HepG2 (cell line): ENCODE measurements around the gene KLHL40. TPM values are rescaled to one million over a fixed set of nuclear protein-coding genes. Genes with fewer than 3 reads are reported as not detected.

Source experiments
- ATAC-seq: fragments of 200-7000 bp; cut with Tn5 transposase; 3 replicates; pipeline ENCODE4 v1.9.1; 2020; ENCODE audit warnings: mild to moderate bottlenecking, moderate library complexity
- BruUV-seq: library from RNA; stranded (reverse); fragments of 400-500 nt; replicated peaks from 2 replicates; lab custom pipeline; 2021; lab: Mats Ljungman, UMichigan
- CTCF ChIA-PET: fragments of 300-600 bp; formaldehyde crosslinking; extraction: SDS; loops from one replicate; lab custom pipeline; 2021; ENCODE audit warnings: low total read pairs, inconsistent platforms, low intra/inter-chr PET ratio; lab: Yijun Ruan, JAX
- POLR2A ChIA-PET: fragments of 350-600 bp; sonication (Branson Sonifier 250); formaldehyde crosslinking; loops from one replicate; lab custom pipeline; 2020; ENCODE audit warnings: antibody characterized with exemption, inconsistent platforms; lab: Yijun Ruan, JAX
- DNase-seq: peaks from one replicate; pipeline ENCODE4 v3.0.0-alpha.2; 2015; ENCODE audit warnings: low spot score
- FAIRE-seq: peaks from 3 replicates; lab custom pipeline; 2011; peaks lifted over from hg19 to GRCh38; lab: Jason Lieb, UNC
- H2AFZ ChIP-seq: one replicate; pipeline ENCODE4 v1.6.1; 2011; ENCODE audit warnings: low read length, inconsistent platforms
- H3K27ac ChIP-seq: fragments of 300-600 bp; 3 replicates; pipeline ENCODE4 v1.8.0; 2011; ENCODE audit warnings: mixed run types, mild to moderate bottlenecking, mixed read lengths, low read length, inconsistent platforms; ENCODE audit not compliant: insufficient read depth; ENCODE audit errors: extremely low read length
- H3K27me3 ChIP-seq, 2 experiments: fragments of 200-600 bp in 1 of 2; 2 replicates in 1 of 2; 3 replicates in 1 of 2; pipeline versions ENCODE4 v1.6.0 to v1.8.0; 2011; ENCODE audit warnings: low read length in 2 of 2, mild to moderate bottlenecking in 2 of 2, moderate library complexity in 2 of 2, inconsistent platforms in 1 of 2; ENCODE audit not compliant: insufficient read depth in 2 of 2, control insufficient read depth in 1 of 2
- H3K36me3 ChIP-seq, 2 experiments: fragments of 200-600 bp in 1 of 2; replicated peaks in 1 of 2; 2 replicates in 1 of 2; 3 replicates in 1 of 2; pipeline versions ENCODE4 v1.5.1 to v1.8.0; 2011; ENCODE audit warnings: low read length in 2 of 2, inconsistent platforms in 1 of 2; ENCODE audit not compliant: insufficient read depth in 2 of 2, control insufficient read depth in 1 of 2
- H3K4me1 ChIP-seq: 2 replicates; pipeline ENCODE4 v1.5.1; 2012; ENCODE audit warnings: low read length, inconsistent platforms; ENCODE audit not compliant: insufficient read depth
- H3K4me2 ChIP-seq: 2 replicates; pipeline ENCODE4 v1.6.0; 2011; ENCODE audit warnings: low read depth, low read length, inconsistent platforms
- H3K4me3 ChIP-seq, 3 experiments: fragments of 200-600 bp in 1 of 3; sonication (generic), shearing (Covaris generic) in 1 of 3; replicated peaks in 1 of 3; 2 replicates each; pipeline ENCODE4 v1.5.1; 2011 to 2016; ENCODE audit warnings: low read length in 3 of 3, inconsistent platforms in 2 of 3, low read depth in 2 of 3, mild to moderate bottlenecking in 2 of 3, control low read depth in 1 of 3, mixed read lengths in 1 of 3; ENCODE audit not compliant: insufficient read depth in 1 of 3
- H3K79me2 ChIP-seq: one replicate; pipeline ENCODE4 v1.6.1; 2011; ENCODE audit warnings: low read length, inconsistent platforms; ENCODE audit not compliant: insufficient read depth
- H3K9ac ChIP-seq: 2 replicates; pipeline ENCODE4 v1.6.0; 2011; ENCODE audit warnings: mild to moderate bottlenecking, low read depth, low read length, inconsistent platforms; ENCODE audit not compliant: insufficient read depth
- H3K9me3 ChIP-seq: 2 replicates; pipeline ENCODE4 v1.5.1; 2012; ENCODE audit warnings: mild to moderate bottlenecking, low read length
- H4K20me1 ChIP-seq: 2 replicates; pipeline ENCODE4 v1.6.0; 2011; ENCODE audit warnings: inconsistent platforms, mild to moderate bottlenecking, low read length, moderate library complexity; ENCODE audit not compliant: insufficient read depth
- BATF2 ChIP-seq: sonication (generic); formaldehyde crosslinking; IDR thresholded peaks from 2 replicates; pipeline ENCODE4 v1.8.0; 2022; ENCODE audit warnings: mild to moderate bottlenecking, missing genetic modification reagents, moderate library complexity
- FLYWCH1 ChIP-seq: sonication (generic); formaldehyde crosslinking; IDR thresholded peaks from 2 replicates; pipeline ENCODE4 v1.8.1; 2023; ENCODE audit warnings: mild to moderate bottlenecking, missing genetic modification reagents
- SMARCE1 ChIP-seq: fragments of 450-650 bp; IDR thresholded peaks from 2 replicates; pipeline ENCODE4 v1.6.1; 2017; ENCODE audit warnings: borderline replicate concordance
- YEATS4 ChIP-seq: sonication (generic); formaldehyde crosslinking; IDR thresholded peaks from 2 replicates; pipeline ENCODE4 v1.4.0; 2020; ENCODE audit warnings: missing genetic modification reagents, borderline replicate concordance
- ZBTB39 ChIP-seq: sonication (generic); formaldehyde crosslinking; IDR thresholded peaks from 2 replicates; pipeline ENCODE4 v1.5.0; 2020; ENCODE audit warnings: missing genetic modification reagents
- ZFP36L1 ChIP-seq: sonication (generic); formaldehyde crosslinking; IDR thresholded peaks from 2 replicates; pipeline ENCODE4 v1.8.0; 2022; ENCODE audit warnings: mild to moderate bottlenecking, missing genetic modification reagents, moderate library complexity
- ZNF780A ChIP-seq: sonication (generic); formaldehyde crosslinking; IDR thresholded peaks from 2 replicates; pipeline ENCODE4 v1.8.0; 2022; ENCODE audit warnings: mild to moderate bottlenecking, missing genetic modification reagents, moderate library complexity
- ZNF800 ChIP-seq: sonication (generic); formaldehyde crosslinking; IDR thresholded peaks from 2 replicates; pipeline ENCODE4 v1.4.0; 2020; ENCODE audit warnings: missing genetic modification reagents
- ZNF839 ChIP-seq: sonication (generic); formaldehyde crosslinking; IDR thresholded peaks from 2 replicates; pipeline ENCODE4 v1.4.0; 2020; ENCODE audit warnings: missing genetic modification reagents, mild to moderate bottlenecking, borderline replicate concordance
- ZSCAN20 ChIP-seq: sonication (generic); formaldehyde crosslinking; IDR thresholded peaks from 2 replicates; pipeline ENCODE4 v1.4.0; 2020; ENCODE audit warnings: missing genetic modification reagents, mild to moderate bottlenecking, borderline replicate concordance
- WGBS: methylation state at CpG from one replicate; pipeline ENCODE4 v1.1.6; 2017; ENCODE audit warnings: low lambda C conversion rate; 5-methylcytosine and 5-hydroxymethylcytosine counted together
- in situ Hi-C: cut with HindIII; loops from 2 replicates; pipeline ENCODE4 v1.10.0; 2017; ENCODE audit warnings: low pct_unique_long_range_greater_than_20kb; ENCODE audit not compliant: extremely low pct_ligation_motif_present
- intact Hi-C: fragments of 100-400 bp; cut with micrococcal nuclease; formaldehyde crosslinking; loops from one replicate; pipeline ENCODE4 v1.10.0; 2022; ENCODE audit not compliant: unreplicated experiment
- polyA plus RNA-seq, 8 experiments: library from polyadenylated mRNA; depleted of rRNA in 3 of 8; stranded (reverse) in 7 of 8; unstranded in 1 of 8; fragments of >200 nt; fragmentation: Illumina TruSeq in 4 of 8; extraction: Trizol in 4 of 8; gene quantifications; 2 replicates each; pipeline versions ENCODE4 v1.2.1 to v1.2.3, GENCODE V29; 2011 to 2016; ENCODE audit warnings: low read depth in 4 of 8, missing spikeins in 1 of 8, mixed read lengths in 1 of 8; ENCODE audit not compliant: insufficient read depth in 1 of 8
- total RNA-seq, 5 experiments: library from RNA; depleted of rRNA; stranded (reverse); fragments of >200 nt; fragmentation: Illumina TruSeq; extraction: Trizol; gene quantifications; 2 replicates each; pipeline ENCODE4 v1.2.3, GENCODE V29; 2016; ENCODE audit warnings: low read depth in 1 of 5
- TF ChIP-seq, protein P1 (sequence below): sonication (generic); formaldehyde crosslinking; IDR thresholded peaks from 2 replicates; pipeline ENCODE4 v1.5.0; 2020; ENCODE audit warnings: missing genetic modification reagents, mild to moderate bottlenecking, borderline replicate concordance

The KLHL40 gene
- total and polyA plus RNA-seq, 2 of the 13 experiments (the other 11 are each of a cell fraction or from before 2014, with no cell fraction given) = not detected

- in situ Hi-C loops (no loop called here), intact Hi-C loops (no loop called here)
- DNase-seq (no peak), ATAC-seq (no peak), FAIRE-seq (no peak)
- no peaks in the 10 kb centered on the region for H3K9me3 ChIP-seq
- H2AFZ ChIP-seq = no peak overlapping the region
- peaks cover 31 to 82% of the 10 kb centered on the region in 2 experiments for H3K36me3 ChIP-seq
- no peaks in the 10 kb centered on the region for H3K79me2 ChIP-seq
- H3K4me1 ChIP-seq = no peaks in the 10 kb centered on the region
- no peaks in the 10 kb centered on the region for H3K27me3 ChIP-seq
- WGBS = 88% methylated on average over 6 of the region's 6 CpGs
- no TSS peak for BruUV-seq
- no peak overlapping the region for H3K27ac ChIP-seq
- no peak for TF ChIP-seq ZNF780A (CRISPR knock-in tag)
- TF ChIP-seq FLYWCH1 (CRISPR knock-in tag) = no peak
- no peak for TF ChIP-seq ZNF839 (CRISPR knock-in tag)
- TF ChIP-seq SMARCE1 = no peak
- TF ChIP-seq ZSCAN20 = no peak
- TF ChIP-seq, protein P1, sequence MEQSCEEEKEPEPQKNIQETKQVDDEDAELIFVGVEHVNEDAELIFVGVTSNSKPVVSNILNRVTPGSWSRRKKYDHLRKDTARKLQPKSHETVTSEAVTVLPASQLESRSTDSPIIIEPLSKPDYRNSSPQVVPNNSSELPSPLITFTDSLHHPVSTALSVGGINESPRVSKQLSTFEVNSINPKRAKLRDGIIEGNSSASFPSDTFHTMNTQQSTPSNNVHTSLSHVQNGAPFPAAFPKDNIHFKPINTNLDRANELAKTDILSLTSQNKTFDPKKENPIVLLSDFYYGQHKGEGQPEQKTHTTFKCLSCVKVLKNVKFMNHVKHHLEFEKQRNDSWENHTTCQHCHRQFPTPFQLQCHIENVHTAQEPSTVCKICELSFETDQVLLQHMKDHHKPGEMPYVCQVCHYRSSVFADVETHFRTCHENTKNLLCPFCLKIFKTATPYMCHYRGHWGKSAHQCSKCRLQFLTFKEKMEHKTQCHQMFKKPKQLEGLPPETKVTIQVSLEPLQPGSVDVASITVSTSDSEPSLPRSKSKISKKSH (CRISPR knock-in tag) = no peak
- no peak for TF ChIP-seq YEATS4 (CRISPR knock-in tag)
- no peak for TF ChIP-seq BATF2
- TF ChIP-seq ZBTB39 (CRISPR knock-in tag) = no peak
- TF ChIP-seq ZNF800 (CRISPR knock-in tag) = no peak
- TF ChIP-seq ZFP36L1 (CRISPR knock-in tag) = no peak
- H3K4me3 ChIP-seq = no peak overlapping the region
- no peak overlapping the region for H3K4me2 ChIP-seq
- no peaks in the 10 kb centered on the region for H4K20me1 ChIP-seq
- POLR2A ChIA-PET = no interaction called here
- no peak overlapping the region for H3K9ac ChIP-seq
- CTCF ChIA-PET = no interaction called here
Observed at GRCh38 chr3:42637001-42637400, 48.3 kb upstream of the KLHL40 start.
